Activated CD8-positive, alpha-beta memory T cell treated with anti-CD3 and anti-CD28 coated beads for 36 hours (primary cell): ENCODE measurements around the gene COPB2. TPM values are rescaled to one million over a fixed set of nuclear protein-coding genes. Genes with fewer than 3 reads are reported as not detected.
"Not testable (repeated sequence)": the region's sequence is repeated elsewhere in the genome, so short reads cannot be mapped to it uniquely, and the experiment has no call there.

Source experiments
- CTCF ChIA-PET: fragments of 350-600 bp; sonication (Branson Sonifier 250); formaldehyde crosslinking; loops from one replicate; lab custom pipeline; 2021; ENCODE audit warnings: antibody characterized with exemption; lab: Charles Lee
- POLR2A ChIA-PET: fragments of 350-600 bp; sonication (Branson Sonifier 250); formaldehyde crosslinking; loops from one replicate; lab custom pipeline; 2021; ENCODE audit warnings: antibody characterized with exemption; lab: Charles Lee
- total RNA-seq, 2 experiments: library from RNA; stranded (reverse); gene quantifications; one replicate each; pipeline ENCODE4 v1.2.3, GENCODE V29; 2021

Gene COPB2
- 10 to 100 TPM; 85.1 to 86.1 TPM for total RNA-seq

DNA sequence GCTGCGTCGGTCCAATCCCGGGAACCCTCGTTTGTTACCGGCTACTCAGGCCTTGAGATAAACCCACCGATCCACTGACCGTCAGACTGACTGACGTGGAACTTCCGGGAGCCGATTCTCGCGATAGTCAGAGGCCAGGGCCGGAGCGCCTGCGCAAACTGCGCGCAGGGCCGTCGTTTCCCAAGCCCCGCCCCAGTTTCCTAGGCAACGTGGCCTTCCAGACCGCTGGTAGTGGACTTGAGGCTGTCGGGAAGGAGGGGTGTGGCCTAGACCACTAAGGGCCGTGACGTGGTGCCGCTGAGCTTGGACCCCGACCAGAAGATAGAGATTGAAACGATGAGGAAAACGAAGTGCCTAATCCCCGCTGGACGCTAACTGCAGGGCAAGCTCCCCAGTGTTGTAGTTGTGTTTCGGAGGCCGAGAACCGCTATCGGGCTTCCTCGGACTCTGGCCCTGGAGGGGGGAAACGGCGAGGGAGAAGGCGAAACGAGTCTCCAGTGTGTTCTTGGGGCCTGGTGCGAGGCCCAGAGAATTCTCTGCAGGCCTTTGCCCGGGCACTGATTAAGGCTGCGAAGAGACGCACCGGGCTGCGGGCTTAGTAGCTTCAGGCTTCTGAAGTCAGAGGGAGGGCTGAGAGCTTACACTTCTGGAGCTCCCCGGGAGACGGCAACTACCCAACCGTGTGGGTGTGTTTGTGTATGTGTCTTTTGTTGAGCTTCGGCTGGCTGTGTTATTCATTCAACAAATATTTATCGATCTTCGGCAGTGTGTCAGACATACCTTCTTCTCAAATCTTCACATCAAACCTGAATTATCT is at the start of gene COPB2:
Gene COPB2, minus strand, starts transcription at position 96 of the 817 bp plus-strand sequence. CDS start 97 bp downstream, outside the sequence.
- CTCF ChIA-PET = no interaction called here
- POLR2A ChIA-PET = interaction anchor here (0.9 to 1.2 kb wide), 3 partner anchors 31 to 796 kb away, joined by 3 read pairs; partner anchors contain the start of gene CEP70

DNA sequence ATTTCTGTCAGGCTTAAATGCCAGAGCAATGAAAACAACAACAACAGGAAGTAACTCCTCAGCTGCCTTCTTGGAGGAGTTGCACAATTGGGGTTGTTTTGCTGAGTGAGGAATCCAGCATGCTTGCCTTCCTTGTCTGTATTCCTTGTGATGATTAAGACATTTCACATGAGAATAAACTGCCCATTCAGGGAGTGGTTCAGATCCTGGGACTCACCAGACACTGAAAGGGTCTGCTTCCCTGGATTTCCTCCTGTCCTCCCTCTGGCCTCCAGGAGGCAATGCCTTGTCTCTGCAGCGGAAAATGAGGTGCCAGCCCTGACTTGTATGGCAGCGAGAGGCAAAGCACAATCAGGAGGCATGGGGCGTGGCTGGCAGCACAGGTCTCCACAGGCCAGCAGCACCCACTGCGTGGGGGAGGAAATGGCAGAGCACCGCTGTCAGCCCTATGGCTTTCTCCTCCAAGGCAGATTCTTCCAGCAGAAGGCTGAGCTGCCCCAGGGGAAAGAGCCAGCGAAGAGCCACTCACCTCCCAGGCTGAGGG is 45.4 kb upstream of the COPB2 start:
- CTCF ChIA-PET = interaction anchor here (0.6 kb wide), 1 partner anchor 910 kb away, joined by 3 read pairs; no protein-coding TSS in a partner anchor

DNA sequence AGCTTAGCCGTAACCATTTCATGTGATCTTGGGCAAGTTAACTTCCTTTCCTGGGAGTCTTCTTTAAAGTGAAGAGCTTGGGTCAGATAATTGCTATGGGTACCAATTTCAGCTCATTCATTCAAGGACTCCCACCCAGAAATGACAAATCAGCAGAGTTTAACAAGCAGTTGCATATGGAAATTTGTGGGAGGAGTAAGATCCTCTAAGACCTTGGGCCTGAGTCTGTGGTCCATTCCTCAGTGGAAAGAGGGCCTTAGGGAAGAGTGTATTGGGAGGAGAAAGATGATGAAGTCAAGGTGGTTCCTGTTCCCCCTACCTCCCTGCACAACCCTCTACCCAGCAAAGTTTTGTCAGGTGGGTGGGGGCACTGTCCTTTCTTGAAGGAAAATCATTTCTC is 44.8 kb upstream of the COPB2 start:
- ChIA-PET CTCF (interaction anchor here (0.6 kb wide), 1 partner anchor 911 kb away, joined by 3 read pairs; no protein-coding TSS in a partner anchor), POLR2A (no interaction called here)

More for the DNA sequence above, 45.4 kb upstream of the COPB2 start:
- POLR2A ChIA-PET = no interaction called here

DNA sequence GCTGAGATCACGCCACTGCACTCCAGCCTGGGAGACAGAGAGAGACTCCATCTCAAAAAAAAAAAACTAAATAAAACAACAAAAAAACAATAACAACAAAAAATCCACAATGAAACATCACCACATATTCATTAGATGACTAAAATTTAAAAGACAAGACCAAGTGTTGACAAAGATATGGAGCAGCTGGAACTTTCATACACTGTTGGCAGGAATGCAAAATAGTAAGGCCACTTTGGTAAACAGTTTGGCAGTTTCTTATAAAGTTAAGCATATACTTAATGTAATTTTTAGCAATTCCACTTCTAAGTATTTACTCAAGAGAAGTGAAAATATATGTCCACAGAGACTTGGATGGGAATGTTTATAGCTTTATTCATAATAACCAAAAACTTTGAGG is 43.6 kb upstream of the COPB2 start:
- CTCF ChIA-PET = no interaction called here
- POLR2A ChIA-PET = no interaction called here

DNA sequence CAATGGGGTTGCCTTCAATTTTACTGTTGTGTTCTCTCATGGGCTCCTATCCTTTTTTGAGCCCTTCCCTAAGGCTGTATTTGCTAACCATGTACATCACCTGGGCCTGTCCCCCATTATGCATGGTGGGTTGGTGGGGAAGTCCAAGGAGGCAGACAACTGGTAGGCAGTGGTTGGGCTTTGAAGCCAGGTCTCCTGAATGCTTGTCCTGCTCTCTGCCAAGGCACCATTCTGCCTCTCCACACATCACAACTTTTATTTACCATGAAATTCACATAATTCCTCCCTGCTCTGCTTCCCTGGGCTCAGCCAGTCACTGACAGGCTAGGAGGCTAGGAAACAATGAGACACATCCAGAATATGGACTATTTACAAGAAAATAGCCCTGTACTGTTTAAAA is 41.0 kb upstream of the COPB2 start:
- ChIA-PET POLR2A (no interaction called here), CTCF (no interaction called here)

DNA sequence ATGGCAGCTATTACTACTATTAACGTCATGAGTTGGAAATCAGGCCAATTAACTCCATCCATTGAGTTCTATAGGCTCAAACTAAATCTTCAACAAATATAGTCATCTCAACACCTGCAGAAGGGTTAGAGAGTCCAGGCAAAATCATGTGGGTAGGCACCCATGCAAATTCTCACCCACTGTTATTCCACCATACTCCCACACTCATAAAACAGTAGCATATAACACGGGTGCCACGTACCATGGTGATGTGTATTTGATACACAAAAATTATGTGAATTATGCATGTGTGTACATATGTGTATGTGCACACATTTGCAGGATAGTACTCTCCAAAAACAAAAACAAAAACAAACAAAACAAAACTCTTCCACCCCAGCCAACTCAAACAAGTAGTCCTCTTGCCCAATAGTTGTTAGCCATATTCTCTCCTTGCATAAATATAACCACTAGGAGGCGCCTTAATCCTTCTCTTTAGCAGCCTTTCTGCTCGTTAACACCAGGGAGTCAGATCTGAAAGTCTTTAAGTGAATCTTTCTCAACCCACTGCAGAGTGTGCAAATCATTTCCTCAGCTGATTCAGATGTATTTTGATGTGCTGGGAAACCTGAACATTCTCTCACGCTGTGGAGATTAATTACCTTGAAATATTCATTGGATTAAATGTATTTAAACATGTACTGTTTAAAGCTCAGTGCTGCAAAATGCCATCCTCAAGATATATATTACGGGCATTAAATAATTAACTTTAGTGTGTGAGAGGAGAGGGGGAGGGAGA is 38.0 kb upstream of the COPB2 start:
- ChIA-PET CTCF (interaction anchor here (0.5 to 0.6 kb wide), 2 partner anchors 121 to 156 kb away, joined by 4 read pairs; no protein-coding TSS in a partner anchor), POLR2A (no interaction called here)

DNA sequence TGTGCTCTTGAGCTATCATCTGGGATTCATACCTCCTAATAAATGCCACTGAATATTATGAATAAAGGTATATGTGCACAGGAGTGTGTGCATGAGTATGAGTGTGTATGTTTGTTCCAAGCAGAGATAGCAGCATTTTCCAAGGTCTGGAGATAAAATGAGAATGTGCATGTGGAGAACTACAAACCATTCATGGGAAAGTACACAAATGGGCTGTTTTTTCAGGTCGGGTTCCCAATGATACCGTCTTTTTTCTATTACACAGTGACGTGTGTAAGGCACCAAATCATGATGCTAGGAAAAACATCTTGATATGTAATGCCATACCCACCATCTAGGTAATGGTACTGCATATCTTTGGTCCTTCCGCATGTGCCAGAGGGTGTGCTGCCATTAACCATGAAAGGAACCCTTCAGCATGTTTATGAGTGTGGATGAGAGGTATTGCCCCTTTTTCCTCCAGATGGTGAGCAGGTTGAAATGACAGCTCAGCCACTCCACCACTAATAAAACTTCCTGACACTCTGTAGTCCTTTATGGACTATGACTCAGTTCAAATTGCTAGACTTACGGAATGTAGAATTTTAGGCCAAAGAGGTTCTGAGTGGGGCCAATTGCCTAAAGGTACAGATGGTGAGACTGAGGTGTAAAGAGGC is 36.4 kb upstream of the COPB2 start:
- ChIA-PET CTCF (no interaction called here), POLR2A (no interaction called here)

DNA sequence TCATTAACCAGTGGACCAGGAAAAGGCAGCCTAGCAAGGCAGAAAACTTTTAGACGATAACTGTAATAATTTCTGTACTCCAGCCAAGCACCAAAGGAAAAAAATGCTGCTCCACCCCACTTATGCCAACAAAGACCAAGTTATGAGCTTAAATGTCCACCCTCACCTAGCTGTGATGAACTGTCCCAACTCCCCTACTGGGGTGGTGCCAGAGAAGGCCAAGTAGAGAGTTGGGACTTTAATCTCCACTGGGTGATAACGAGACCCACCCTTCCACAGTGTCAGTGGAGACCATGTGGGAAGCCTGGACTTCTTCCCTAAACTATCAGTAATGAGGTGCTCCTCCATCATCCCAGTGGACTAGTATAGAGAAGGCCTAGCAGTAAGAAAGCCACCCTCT is 33.8 kb upstream of the COPB2 start:
- ChIA-PET POLR2A (no interaction called here), CTCF (no interaction called here)

DNA sequence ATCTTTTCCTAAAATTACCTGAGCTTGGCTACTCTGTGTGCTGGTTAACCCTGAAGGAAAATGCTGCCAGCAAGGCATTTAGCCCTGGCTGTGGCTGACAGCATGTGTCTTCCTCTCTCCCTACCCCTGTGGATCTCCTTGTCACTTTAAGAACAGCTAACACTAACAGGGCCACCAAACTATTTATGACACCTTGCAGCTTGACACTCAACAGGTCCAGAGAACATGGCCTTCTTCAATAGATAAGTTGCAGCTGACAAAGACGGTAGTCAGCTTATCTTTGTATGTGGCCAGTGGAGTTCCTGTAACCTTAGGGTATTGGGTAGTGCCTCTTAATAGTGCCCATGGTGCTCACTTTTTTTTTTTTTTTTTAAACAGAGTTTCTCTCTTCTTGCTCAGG is 32.0 kb upstream of the COPB2 start:
- POLR2A ChIA-PET = no interaction called here
- CTCF ChIA-PET = no interaction called here

DNA sequence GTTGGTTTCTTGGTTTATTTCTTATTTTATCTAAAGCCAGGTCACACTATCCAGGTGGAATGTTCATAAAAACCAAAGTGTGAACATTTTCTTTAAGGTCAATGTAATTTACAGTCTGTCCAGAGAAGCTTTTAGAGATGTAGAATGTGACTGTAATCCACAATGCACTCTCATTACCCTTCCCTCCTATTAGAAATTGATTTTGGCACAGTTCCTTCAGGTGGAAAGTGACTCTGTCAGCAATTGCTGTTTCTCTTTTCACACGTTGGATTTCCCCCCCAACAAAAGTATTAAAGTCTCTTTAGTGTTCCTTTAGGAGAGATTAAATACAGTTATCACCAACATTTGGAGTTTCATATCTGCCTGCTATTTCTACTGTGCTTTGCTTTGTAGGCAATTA is 31.6 kb upstream of the COPB2 start:
- POLR2A ChIA-PET = no interaction called here

DNA sequence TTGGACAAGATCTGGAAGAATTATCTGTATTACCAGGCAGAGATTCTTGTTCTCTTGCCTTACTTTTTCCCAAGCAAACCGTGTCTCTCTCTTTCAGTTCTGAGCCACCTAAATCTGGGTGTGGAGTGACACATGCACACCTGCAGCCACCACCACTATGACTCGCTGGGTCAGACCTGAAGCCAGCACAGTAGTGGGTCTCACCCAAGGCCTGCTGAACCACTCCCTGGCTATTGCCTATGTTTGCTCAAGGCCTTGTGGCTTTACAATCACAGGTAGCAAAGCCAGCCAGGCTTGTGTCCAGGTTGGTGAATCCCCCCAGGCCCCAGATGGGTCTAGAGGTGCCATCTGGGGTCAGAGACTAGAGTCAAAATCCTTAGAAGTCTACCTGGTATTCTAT is 28.7 kb upstream of the COPB2 start:
- CTCF ChIA-PET = no interaction called here

More for the DNA sequence above, 31.6 kb upstream of the COPB2 start:
- CTCF ChIA-PET = no interaction called here

DNA sequence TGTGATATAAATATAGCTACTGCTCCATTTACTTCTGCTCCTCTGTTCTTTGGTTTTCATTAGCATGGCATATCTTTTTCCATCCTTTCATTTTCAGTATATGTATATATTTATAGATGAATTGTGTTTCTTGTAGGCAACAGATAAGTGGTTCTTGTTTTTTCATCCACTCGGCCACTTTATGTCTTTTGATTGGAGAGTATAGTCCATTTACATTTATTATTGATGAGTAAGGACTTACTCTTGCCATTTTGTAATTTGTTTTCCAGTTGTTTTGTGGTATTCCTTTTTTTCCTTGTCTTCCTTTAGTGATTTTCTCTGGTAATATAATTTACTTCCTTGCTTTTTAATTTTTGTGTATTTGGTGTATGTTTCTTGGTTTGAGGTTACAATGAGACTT is 26.8 kb upstream of the COPB2 start:
- POLR2A ChIA-PET = no interaction called here
- CTCF ChIA-PET = no interaction called here

More for the DNA sequence above, 28.7 kb upstream of the COPB2 start:
- POLR2A ChIA-PET = no interaction called here

DNA sequence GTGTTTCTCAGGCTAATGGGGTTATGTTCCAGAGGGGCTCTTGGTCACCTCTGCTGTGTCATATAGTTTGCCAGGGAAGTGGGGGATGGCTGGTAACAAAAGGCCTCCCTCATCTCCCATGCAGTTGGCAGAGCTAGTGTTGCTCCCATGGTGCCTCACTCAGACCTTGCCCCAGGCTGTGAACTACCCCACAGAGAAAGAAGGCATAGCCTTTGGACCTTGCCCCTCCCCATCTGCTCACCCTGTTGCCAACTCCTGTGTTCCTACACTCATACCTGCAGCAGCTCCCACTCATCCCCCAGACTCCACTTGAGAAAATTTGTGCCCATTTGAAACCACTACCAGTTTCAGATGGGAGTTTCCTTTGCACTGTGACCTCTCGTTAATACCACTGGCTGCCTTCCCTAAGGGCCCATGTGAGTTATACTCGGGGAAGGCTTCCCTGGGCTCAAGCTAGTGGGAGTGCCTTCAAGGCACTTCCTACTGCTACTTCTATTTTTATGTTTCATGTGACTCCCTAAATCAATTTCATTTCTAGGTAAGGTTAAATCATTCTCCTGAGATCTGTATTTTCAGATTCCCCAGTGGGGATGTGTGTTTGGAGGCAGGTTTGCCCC is 25.3 kb upstream of the COPB2 start:
- POLR2A ChIA-PET = no interaction called here
- CTCF ChIA-PET = no interaction called here

DNA sequence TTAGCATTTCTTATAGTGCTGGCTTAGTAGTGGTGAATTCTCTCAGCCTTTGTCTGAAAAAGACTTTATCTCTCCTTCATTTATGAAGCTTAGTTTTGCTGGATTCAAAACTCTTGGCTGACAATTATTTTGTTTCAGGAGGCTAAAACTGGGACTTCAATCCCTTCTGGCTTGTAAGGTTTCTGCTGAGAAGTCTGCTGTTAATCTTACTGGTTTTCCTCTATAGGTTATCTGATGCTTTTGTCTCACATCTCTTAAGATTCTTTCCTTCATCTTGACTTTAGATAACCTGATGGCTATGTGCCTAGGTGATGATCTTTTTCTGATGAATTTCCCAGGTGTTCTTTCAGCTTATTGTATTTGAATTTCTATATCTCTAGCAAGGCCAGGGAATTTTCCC is 23.4 kb upstream of the COPB2 start:
- POLR2A ChIA-PET, CTCF ChIA-PET: not testable (repeated sequence)

DNA sequence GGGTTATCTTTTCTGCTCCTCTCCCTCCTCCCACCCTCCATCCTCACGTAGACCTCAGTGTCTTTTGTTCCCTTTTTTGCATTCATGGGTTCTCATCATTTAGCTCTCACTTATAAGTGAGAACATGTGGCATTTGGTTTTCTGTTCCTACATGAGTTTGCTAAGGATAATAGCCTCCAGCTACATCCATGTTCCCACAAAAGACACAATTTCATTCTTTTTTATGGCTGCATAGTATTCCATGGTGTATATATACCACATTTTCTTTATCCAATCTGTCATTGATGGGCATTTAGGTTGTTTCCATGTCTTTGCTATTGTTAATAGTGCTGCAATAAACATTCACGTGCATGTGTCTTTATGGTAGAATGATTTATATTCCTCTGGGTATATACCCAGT is 11.7 kb upstream of the COPB2 start:
- CTCF ChIA-PET, POLR2A ChIA-PET: not testable (repeated sequence)

DNA sequence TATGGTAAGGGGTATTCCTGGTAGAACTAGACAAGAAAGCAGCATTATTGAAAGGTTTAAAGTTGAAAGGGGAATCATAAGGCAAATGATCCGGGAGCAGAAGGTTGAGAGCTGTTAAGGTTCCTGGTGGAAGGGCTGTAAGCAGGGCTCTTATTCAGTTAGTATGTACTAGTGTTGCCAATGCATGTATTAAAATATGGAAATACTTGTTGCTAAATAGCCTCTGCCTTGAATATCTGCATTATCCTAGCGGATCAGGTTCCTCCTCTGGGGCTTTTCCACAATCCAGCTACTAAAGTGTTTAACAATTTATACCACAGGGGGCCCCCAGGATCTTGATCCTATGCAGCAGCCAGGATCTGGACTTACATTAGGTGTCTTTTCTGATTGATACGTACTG is 7.3 kb upstream of the COPB2 start:
- POLR2A ChIA-PET = no interaction called here
- CTCF ChIA-PET = no interaction called here

DNA sequence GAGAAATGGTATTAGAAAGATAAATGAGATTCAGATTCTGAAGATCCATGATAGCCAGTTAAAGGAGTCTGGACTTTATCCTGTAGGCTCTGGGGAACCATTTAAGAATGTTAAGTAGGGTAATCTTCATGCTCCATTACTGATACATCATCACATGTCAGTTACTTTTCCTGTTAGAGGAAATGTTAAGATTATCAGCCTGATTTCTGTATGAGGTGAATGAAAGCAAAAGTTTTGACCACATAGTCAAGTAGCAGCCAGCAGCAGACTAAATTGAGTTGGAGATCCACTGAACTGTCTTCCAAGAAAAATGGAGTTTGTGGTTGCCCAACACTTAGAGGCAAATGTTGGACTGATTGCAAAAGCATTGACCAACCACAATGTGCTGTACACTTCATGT is 4.7 kb upstream of the COPB2 start:
- POLR2A ChIA-PET = no interaction called here

DNA sequence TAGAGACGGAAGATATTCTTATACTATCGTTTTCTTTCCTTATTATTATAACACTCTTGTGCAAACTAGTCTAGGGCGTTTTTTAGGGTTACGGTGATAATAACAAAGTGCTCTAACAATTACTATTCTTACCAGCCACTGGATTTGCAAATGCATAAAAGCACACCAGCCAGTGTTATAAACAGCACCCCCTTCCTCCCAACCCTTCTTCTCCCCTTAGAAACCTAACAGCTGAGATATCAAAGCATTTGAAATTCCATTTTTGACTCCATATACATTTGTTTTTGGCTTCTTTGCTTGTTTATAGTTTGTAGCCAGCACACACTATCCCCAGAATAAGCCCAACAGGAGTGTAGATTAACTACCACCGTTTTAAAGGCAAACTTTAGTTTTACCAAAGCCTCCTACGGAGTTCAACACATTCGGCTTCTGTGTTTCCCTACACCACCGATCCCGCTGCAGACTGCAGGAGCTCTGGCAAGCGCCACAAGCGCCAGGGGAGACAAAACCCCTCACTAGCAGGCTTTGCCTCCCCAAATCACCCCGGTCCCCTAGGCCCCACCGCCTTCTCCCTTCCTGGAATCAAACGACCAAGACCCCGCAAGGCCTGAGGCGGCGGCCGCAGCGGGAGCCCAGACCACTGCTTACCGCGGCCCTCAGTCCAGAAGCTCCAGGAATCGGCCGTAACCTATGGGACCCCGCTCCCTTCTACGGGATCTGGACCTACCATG is 461 bp downstream of the COPB2 start:
- POLR2A ChIA-PET = interaction anchor here (0.9 to 1.2 kb wide), 2 partner anchors 30 to 795 kb away, joined by 3 read pairs; partner anchors contain the start of gene CEP70
- CTCF ChIA-PET = no interaction called here

More for the DNA sequence above, 4.7 kb upstream of the COPB2 start:
- CTCF ChIA-PET = no interaction called here
